Stimulated activated CD4-positive, alpha-beta T cell treated with anti-CD3 and anti-CD28 coated beads, Interleukin-15, amount 100 ng/mL, for 48 hours (primary cell): ENCODE results near the gene R3HDM2.

Experiments
- DNase-seq, 2 donors: peaks; one replicate each; pipeline ENCODE4 v3.0.0-alpha.2; 2020; ENCODE audit warnings: low read depth in 2 of 2

R3HDM2 gene

DNA sequence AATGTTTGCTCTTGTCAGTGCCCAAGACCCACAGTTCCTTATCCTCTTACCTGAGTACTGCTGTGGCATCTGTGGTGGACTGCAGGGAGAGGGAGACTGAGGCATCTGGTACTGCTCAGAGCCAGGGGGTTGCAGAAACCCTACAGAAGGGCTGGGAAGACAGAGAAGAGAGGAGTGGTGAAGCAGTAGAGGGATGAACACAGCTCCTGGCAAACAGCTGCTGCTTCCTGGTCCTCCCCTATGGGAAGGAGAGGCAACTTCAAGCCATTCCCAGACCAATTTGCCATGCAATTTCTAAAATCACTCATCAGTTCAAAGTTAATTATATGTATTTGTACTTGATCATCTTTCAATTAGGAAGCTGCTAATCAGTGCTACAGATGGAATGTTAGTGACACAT, 164.2 kb downstream of the R3HDM2 start:
- DNase-seq, result no peak

DNA sequence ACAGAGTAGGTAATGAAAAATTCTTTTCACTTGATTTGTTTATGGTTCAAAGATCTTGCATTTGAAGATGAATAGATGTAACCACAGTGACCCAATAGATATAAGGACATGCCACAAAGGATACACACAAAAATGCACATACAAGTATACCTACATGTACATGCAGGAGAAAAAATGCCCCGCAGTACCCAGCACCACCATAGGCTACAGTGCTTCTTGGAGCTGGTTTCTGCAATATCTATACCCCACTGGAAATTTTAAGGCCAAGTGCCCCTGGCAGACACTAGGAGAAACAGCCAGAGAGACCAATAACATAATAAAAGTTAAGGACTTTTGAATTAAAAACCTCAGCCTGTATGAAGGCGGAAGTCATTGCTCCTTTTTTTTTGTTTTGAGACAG, 167.7 kb downstream of the R3HDM2 start:
- no peak for DNase-seq

DNA sequence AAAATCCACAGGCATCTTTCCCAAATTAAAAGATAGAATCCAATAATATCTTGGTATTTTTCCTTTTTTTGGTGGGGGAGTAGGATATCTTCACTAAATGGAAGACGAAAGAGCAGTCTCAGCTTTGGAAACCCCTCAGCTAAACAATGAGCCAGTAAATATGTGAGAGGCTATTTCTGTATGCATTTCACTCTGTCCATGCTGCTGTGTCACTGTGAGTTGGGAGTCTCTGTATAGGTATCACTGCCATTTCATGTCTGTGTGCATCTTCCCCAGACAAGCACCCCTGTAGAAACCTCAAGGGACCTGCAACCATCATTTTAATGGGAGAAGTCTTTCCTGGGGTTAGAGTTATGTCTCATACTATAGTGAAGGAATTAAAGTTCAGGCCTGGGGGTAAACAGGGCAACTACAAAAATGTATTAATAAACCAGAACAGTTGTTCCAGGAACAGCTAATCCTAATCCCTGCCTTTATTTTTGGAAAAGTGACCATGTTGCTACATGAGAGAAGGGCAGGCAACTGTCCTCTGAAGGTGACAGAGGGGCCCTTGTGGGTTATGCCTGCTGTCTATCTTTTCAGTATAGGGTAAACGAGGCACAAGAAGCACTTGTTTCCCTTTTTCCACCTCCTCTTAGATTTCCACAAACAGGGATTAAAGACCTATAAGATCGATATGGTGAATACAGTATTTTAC, 168.6 kb downstream of the R3HDM2 start:
- no peak for DNase-seq

DNA sequence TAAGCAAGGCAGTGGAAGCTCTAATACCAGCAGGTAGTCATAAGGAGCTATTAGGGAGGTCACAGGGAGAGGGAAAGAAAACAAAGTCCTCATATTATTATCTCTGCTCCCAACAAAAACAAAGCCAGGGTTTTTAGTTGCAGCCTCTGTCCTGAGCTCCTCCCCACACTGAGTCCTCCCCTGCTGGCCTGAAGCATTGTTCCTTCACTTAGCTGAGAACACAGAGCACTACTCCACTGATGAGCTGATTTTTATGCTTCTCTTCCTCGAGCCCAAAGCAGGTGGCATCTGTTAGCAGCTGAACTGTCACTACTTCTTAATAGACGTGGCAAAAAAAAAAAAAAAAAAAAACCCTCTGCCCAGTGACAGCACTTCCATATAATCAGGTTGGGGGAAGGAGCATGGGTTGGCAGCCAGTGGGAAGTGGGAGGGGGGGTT, 169.4 kb downstream of the R3HDM2 start:
- DNase-seq, result no peak

DNA sequence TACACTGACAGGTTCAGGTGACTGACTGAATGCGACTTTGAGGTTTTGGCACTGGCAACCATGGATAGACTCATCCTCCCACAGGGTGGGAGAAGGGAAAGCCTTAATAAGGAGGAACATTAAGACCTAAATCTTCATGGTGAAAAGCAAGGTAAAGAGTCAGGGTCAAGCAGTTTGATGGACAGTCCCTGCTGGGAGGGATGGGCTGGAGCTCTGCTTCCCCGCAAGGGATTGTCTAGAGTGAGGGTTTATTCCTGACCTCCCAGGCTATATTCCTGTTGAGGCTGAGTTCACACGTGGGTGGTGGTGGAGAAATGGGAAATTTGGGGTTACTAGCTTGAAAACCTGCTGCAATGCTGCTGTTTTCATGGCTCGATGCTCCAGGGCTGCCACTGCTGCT, 170.5 kb downstream of the R3HDM2 start:
- DNase-seq, result no peak

DNA sequence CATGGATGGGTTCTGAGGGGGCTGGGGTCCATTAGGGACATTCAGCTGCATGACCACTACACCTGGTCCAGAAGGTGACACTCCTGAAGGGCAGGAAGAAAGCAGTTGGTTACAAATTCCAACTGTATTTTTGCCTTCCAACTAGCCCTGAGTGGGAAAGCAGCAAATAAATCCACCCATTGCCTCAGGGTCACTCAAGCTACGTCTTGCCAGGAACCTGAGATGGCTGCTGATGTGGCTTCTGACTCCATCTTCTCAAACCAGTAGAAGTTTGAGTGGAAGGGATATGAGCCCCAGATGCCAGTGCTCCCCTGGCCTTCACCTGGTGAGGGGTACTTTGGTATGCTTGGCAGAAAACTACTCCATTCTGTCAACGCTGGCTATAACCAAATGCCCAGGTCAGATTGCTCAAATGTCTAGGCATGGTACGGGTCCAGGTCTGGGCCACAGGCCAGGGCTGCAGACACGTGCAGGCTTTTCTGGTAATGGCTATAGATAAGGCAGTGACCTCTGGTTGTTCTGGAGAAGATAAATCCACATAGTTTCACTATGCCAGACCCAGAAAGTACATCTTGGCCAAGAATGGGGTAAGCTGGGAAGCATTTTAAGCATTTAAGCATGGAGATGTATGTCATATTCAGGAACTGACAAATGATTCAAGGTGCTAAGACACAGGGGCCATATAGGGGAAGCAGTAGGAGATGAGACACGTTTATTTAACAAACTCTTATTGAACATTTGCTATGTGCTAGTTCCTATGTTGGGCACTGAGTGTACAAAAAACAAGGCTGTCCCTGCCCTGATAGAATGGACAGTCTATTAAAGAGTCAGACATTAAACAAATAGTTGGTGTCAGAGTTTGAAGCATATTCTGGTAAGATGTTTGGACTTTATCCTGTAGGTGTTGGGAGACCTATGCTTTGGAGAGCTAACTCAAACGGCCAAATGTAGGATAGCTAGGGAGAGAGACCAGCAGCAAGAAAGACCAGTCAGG, 171.6 kb downstream of the R3HDM2 start:
- DNase-seq, result no peak

DNA sequence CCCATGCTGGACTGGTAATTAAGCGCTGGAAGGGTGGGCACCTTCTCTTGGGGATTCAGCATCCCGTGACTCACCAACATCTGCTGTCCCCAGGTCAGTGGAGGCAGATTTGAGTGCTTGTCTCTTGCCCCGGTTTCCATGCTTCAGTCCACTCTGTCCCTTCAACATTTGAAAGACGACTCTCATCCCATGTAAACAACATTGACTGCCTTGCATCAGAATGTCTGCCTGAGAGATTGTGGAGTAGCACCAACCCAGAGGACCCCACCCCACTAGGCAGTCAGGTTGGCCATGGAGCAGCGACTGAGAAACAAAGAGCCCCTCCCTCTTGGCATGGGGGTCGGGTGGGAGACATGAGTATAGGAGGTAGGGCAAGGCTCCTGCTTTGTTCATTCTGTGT, 174.9 kb downstream of the R3HDM2 start:
- no peak for DNase-seq

DNA sequence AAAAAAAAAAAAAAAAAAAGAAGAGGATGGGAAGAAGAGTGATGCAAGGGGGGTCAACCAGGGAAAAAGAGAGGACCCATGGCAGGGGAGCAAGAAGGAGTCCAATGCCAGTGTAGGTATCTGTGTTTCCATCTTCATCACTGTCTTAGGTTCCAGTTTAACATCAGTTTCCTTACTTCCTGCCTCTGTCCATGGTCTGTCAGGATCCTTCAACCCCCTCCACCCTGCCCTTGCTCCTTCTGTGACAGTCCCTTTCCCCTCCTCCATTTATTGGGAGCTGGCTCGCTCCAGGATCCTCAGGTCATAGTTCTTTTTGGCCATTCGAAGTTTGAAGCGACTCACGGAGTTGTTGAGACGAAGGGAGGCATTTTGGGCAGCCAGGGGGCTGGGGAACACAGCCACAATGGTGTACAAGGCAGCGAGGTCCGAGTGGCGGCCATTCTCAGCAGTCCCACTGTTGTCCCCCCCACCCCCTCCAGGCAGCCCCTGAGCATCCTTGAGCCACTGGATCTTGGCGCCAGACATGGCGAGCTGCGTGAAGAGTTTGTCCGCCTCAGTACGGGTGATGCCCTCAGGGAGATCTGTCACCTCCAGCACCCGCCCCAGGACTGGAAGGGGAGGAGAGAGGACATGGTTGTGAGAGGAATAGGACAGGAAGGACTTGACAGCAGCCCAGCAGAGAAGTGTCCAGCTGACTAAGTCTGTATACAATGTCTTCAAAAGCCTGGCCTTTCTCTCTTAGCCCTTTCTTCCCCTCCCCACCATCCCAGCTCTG, 176.2 kb downstream of the R3HDM2 start:
- DNase-seq, result no peak

DNA sequence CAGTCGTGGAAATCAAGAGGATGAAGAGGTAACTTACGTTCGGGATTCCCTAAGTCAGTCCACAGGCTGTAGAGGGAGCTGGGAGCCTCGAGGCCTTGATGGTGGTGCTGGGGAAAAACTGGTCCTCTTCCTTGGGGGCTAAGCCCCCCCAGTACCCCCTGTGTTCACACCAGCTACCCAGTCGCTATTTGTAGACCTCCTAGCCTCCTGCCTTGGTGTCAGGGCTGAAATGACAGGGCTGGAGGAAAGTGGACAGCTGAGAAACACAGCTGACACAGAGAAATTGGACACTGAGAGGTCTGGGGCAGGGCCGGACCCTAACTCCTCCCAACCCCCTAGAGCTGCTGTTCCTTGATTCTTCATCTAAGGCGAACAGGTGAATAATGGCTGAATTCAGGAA, 179.9 kb downstream of the R3HDM2 start, which contains the start of gene STAC3:
Gene STAC3, minus strand, starts transcription at position 232 of the 400 bp plus-strand sequence. CDS start 1,551 bp downstream, outside the sequence.
- DNase-seq, result no peak

DNA sequence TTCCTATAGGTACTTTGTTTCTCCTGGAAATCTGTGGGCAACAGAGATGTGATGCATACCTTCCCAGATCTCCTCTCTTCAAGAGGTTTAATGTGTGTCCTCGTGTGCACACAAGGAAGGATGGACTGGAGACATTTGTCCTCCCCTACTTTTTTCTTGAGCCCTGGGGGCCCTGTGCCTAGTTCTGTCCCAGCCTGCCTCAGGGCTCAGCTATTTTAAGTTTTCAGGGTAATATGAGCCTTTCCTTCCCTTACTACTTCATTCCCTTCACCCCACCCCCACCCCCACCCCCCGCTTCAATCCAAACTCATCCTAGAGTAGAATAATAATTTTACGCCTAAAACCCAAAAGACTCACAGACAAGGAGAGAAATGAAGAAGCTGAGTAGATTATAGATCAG, 180.3 kb downstream of the R3HDM2 start:
- no peak for DNase-seq

DNA sequence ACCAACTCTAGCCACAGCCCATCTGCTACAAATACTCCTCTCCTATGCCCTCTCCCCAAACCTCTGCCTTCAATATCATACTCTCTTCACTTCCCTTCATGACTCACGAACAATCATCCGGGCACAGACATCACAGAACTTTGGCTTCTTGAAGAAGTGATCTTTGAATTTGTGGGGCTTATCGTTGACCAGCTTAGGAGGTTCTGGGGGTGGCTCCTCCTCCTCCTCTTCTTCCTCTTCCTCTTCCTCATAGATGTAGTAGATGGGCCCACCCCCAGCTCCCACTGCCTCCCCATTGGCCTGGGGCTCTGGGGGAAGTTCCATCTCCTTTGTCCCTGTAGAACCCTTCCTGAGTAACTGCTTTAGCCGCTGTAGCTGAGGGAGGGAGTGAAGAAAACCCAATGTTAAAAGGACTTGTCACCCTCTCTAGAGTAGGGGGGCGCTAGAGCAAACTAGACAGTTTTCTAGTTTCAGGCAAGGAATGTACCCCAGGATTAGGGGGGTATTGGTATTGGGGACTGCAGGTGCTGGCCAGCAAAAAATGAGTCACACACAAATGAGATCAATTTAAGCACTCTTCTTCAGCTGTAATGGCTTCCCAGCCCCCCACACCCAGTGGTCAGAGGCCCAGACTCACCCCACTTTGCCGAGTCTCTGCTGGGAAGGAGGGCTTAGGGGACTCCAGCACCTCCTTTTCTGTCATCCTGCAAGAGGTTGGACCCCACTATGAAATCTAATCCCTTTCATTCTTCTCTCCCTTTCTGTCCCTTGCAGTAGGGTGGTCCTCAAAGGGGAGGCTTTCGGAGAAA, 181.7 kb downstream of the R3HDM2 start:
- DNase-seq, result no peak

DNA sequence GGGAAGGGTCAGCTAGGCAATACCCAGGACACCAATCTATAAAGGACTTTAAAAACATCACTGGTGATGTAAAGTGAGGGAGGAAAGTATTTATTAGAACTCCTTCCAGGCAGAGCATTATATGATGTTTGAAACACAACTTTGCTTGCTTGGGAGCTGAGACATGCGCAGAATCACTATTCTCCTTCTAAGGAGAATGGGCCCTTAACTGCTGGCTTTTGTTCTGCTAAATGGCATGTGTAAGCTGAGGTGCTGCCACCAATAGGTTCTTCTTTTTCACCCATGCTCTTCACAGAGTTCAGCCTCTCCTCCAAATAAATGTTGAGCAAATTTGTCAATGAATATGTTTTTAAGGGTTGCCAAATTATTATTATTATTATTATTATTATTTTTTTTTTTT, 183.8 kb downstream of the R3HDM2 start:
- no peak for DNase-seq

DNA sequence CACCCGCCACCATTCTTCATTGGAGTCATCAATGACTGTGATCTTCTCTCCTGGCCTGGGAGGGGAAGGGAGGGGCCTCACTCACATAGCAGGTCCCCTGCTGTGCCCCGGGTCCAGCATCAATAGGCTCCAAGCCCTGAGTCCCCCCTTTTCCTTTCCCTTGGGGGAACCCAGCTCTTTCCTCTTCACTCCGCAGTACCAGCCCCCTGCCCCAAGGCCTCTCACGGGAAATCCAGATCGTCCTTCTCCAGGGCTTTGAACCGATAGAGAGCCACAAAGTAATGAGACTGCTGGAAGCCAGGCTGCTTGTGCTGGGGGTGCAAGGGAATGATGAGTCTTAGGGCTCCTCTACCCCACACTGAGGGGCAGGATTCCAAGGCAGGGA, 186.5 kb downstream of the R3HDM2 start:
- DNase-seq, result no peak

DNA sequence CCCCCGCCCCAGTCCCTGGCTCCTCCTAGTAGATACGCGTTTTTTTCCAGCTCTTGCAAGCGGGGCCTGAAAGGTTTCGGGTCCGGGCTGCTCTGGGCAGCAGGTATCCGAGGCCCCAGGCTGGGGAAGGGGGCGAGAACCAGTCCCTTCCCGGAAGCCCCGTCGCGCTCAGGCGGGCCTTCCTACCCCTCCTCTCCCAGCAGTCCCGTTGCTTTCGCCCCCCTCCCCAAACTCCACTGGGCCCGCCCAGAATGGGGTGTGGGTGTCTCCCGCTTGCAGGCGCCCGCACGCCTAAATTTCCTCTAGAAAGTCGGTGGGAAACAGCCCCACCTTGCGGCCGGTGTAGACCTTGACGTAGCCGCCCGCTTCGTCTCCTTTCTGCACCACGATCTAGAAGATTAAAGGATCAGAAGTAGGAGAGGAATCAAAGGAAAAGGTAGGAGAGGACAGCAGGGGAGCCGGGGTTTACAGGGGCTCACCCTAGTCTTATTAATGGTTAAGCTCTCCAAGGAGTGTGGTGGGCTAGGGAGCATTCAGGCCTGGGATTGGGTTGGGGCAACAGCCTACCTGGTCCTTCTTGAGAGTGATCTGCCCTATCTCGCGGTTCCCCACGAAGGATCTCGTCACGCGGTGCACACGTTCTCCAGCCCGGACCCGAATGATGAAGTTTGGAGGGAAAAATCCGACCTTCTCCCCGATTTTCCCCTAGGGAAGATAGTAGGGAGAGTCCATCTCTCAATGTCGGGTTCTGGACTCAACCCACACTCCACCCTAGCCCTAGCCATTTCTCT, 187.1 kb downstream of the R3HDM2 start:
- peak; percentile 59 to 80 for DNase-seq

DNA sequence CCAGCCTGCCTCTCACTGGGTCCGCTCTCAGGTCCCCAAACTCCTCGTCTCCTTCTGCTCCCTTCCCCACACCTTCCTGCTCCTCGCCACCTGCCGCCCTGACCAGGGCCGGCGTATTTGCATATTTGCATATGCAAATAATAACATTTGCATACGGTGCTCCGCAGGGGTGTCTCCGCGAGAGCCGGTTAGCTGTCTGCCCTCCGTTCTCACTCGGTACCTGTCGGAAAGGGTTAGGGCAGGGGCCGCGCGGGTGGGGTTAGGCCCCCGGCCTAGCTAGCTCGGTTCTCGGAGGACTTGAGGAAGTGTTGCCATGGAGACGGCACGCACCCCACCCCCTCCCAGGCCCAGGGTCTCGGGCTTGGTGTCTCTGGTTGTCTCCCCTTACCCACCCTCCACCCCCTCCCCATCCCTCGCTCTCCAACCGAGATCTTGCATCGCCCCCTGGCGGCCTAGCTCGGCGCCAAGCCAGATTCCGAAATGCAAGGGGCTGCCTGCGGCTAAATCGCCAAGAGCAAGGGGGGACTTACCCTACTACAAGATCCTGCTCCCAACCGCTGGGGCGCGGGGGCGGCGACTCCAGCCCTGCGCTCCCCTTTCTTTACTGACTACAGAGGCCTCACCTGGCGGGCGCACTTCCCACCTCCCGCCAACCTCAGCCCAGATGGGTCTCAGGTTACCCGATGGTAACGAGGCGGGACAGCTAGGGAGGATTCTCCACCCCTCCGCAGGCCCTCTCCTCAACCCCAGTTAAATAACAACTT, 188.0 kb downstream of the R3HDM2 start:
- peak in 1 of 2 donors; percentile 69 for DNase-seq

DNA sequence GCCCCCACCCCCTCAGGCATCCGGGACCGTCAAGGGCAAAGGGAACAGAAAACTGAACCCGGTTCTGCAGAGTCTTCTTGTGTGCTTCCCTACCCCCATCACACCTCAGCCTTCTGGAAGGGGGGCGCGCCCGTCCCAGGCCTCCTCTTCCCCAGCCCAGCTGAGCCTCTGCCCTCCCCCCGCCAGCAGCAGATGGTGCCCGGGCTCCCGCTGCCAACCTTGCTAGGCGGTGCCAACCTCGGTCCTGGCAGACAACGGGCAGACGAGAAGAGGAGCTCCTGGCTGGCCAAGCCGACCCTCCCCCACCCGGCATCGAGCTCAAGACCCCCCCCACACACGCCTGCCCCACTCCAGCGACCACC, 188.5 kb downstream of the R3HDM2 start:
- no peak for DNase-seq

DNA sequence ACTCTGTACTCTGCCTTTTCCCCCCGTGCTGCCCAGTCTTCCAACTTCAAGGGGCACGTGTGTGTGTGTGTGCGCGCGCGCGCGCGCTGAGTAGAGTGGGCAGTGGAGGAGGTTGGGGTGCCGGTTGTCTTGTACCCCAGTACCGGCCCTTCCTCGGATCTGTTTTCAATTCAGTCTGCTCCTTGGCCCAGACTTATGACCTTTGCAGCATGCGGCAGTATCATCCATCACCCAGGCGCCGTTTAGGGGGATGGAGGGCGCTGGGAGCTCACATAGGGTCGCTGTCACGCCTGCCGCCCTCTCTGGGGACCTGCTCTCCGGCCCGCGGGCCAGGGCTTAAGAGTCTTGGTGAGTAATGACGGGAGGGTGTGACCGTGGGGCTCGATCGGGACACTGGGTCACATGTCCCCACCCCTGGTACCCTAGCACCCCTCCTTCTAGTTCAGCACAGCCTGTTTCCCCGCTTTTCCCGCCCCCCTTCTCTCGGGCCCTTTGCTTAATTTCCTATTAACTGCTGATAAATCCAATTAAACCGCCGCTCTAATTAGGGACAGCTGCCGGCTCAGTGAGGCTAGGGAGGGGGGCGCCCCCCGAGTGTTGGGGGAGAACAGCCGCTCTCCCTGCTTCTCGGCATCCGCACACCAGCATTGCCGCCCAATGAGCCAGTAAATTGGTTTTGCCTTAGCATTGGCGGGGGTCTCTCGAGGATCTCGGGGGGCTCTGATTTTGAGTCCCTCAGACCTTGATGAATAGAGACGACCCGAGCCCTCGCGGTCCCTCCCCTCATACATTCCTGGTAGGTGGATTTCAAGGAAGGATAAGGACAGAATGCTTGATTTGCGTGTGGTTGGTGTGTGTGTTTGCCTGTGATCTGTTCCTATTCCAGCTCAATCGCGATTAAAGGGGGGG, 189.2 kb downstream of the R3HDM2 start:
- no peak for DNase-seq

DNA sequence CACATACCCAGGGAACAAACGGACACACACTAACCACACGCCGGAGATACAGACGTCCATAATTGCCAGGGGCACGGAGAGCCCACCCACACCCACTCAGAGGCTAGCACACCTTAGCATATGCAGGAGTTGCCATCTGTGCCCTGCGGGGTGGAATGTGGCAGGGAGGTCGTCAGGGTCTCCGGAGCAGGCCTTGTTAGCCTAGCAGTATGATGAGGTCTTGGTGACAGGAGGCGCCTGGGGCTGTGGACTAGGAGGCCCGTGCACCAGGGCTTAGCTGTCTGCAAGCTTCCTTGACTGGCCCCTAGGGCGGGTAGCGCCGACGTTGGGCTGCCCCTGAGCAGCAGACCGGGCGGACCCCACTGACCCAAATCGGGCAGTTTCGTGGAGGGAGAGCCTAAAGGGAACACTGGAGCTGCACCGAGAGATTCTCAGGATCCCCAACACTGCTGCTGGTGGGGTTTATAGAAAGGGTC, 189.9 kb downstream of the R3HDM2 start:
- DNase-seq, result no peak
